Measurements from ENCODE around the gene PISD. TPM values are rescaled to one million over a fixed set of nuclear protein-coding genes. Genes with fewer than 3 reads are reported as not detected.

The PISD gene
- total and polyA plus RNA-seq, 2 donors (not counting 3 experiments of a cell fraction or from before 2014, with no cell fraction given), result 53.4 to 58.0 TPM

DNA sequence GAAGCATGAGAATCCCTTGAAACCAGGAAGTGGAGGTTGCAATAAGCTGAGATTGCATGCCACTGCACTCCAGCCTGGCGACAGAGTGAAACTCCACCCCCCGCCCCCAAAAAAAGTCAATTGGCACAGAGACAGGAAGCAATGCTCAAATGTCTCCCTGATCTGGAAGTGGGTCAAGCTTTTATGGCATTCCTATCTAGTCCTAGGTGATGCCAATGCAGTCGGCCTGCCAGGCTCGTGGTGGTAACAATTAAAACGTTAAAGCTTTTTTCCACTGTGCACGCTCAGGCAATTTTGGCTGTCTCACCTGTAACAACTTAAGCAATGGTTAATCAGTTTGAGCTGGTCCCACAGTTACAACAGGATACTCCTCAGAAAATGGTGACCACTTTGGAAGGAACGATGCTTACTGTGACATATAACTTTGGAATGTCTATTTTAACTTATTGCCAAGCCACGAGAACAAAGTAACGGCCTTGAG lies 18.9 kb upstream of the PISD start:
- no TSS peak for BruUV-seq (replicated peaks)
- Histone ChIP-seq H3K4me3 (replicated peaks in 1 of 3; ENCODE audit: insufficient read depth in 1 of 3, low read depth in 1 of 3, low read length in 3 of 3) (no peak overlapping the region), H2AFZ (ENCODE audit: low read depth, low read length) (no peak overlapping the region), H3K36me3 (ENCODE audit: control insufficient read depth in 2 of 2, extremely low read depth in 1 of 2, insufficient read depth in 2 of 2, low read length in 2 of 2) (peaks cover 4 to 15% of the 10 kb centered on the region in 2 experiments), H3K4me2 (ENCODE audit: insufficient read depth, low read length) (no peak overlapping the region), H3K27ac (ENCODE audit: insufficient read depth, low read depth, low read length) (no peak overlapping the region), H3K9me1 (replicated peaks; ENCODE audit: control insufficient read depth, extremely low read depth, insufficient read depth, low read length) (no peaks in the 10 kb centered on the region), H3K9ac (replicated peaks; ENCODE audit: extremely low read depth, insufficient read depth, low read length) (no peak overlapping the region), H3K4me1 (ENCODE audit: control insufficient read depth, extremely low read depth, insufficient read depth, low read length) (peaks cover 4% of the 10 kb centered on the region), H3K79me2 (ENCODE audit: control insufficient read depth, insufficient read depth, low read length) (no peaks in the 10 kb centered on the region), H4K20me1 (replicated peaks; ENCODE audit: control insufficient read depth, extremely low read depth, insufficient read depth, low read length) (no peaks in the 10 kb centered on the region), H3K9me3 (replicated peaks; ENCODE audit: control insufficient read depth, insufficient read depth, low read length) (no peaks in the 10 kb centered on the region), H3K27me3 (ENCODE audit: control insufficient read depth in 2 of 2, insufficient read depth in 2 of 2, low read length in 2 of 2) (no peaks in the 10 kb centered on the region)
- no peak for DNase-seq (ENCODE audit: low read depth, low spot score)
- intact Hi-C loops (cut with micrococcal nuclease) (no loop called here), dilution Hi-C loops (cut with MboI; ENCODE audit: extremely low pct_ligation_motif_present, low sequenced_read_pairs) (no loop called here)
- CTCF ChIA-PET, result interaction anchor here (4.2 kb wide), 1 partner anchor 15 kb away, joined by 20 read pairs; no protein-coding TSS in a partner anchor
- POLR2A ChIA-PET, result no interaction called here
- no peak for FAIRE-seq
- TF ChIP-seq MYC (IDR thresholded peaks at IDR 0.05; ENCODE audit: low read depth, low read length), result no peak
- no peak for TF ChIP-seq POLR2AphosphoS5 (IDR thresholded peaks at IDR 0.05; ENCODE audit: insufficient read depth, low read depth, low read length)
- TF ChIP-seq MAX (IDR thresholded peaks at IDR 0.05; ENCODE audit: insufficient read depth, insufficient read length), result no peak
- no peak for TF ChIP-seq JUN (IDR thresholded peaks at IDR 0.05; ENCODE audit: borderline replicate concordance, insufficient read depth, insufficient read length, low read depth)
- no peak for TF ChIP-seq FOS (IDR thresholded peaks at IDR 0.05; ENCODE audit: borderline replicate concordance, insufficient read depth, low read length)
- TF ChIP-seq POLR2A (IDR thresholded peaks at IDR 0.05; ENCODE audit: low read depth, low read length), result no peak
- TF ChIP-seq EZH2 (IDR thresholded peaks at IDR 0.05; ENCODE audit: borderline replicate concordance, low read depth, low read length, severe bottlenecking), result no peak
- TF ChIP-seq, protein P1, sequence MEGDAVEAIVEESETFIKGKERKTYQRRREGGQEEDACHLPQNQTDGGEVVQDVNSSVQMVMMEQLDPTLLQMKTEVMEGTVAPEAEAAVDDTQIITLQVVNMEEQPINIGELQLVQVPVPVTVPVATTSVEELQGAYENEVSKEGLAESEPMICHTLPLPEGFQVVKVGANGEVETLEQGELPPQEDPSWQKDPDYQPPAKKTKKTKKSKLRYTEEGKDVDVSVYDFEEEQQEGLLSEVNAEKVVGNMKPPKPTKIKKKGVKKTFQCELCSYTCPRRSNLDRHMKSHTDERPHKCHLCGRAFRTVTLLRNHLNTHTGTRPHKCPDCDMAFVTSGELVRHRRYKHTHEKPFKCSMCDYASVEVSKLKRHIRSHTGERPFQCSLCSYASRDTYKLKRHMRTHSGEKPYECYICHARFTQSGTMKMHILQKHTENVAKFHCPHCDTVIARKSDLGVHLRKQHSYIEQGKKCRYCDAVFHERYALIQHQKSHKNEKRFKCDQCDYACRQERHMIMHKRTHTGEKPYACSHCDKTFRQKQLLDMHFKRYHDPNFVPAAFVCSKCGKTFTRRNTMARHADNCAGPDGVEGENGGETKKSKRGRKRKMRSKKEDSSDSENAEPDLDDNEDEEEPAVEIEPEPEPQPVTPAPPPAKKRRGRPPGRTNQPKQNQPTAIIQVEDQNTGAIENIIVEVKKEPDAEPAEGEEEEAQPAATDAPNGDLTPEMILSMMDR (IDR thresholded peaks at IDR 0.05; ENCODE audit: extremely low read depth in 1 of 2, insufficient read depth in 1 of 2, low read depth in 1 of 2, low read length in 2 of 2), result no peak
- no peak for TF ChIP-seq GATA2 (IDR thresholded peaks at IDR 0.05; ENCODE audit: insufficient read depth, insufficient read length, low read depth, low read length)
